HK-2 (cell line): ENCODE measurements around the gene TMEM176B.

ENCODE experiments used
- DNase-seq: peaks from one replicate; pipeline ENCODE4 v3.0.0-alpha.2; 2018; ENCODE audit not compliant: unreplicated experiment

The TMEM176B gene

DNA sequence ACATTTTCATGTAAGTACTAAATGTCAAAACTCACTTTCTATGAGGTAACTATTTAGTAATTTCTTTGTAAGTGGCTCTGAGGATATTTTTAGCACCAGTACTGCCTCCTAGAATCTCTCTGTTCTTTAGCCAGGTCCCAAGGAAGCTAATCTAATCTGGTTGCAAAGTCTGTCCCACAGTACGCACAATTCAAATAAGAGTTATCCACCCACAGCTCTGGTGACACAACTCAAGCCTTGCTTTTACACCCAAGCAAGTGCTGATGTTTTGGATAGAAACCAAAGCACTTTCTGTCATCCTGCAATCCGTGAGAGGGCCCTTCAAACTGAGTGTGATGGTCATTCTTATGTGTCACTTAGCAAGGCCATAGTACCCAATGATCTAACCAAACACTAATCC is 48.5 kb downstream of the TMEM176B start:
- DNase-seq, result no peak

DNA sequence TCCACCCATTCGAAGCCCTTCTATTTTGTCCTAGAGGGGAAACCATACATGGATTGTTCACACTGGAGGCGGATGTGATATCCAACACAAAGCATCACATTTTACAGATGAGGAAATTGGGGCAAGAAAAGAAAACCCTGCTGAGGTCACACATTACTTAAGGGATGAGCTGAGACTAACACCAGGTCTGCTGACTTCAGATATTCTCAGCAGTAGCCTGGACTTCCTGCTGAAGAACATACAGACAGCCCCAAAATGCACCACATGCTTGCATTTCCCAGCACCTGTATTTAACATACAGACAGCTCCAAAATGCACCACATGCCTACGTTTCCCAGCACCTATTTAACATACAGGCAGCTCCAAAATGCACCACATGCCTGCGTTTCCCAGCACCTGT is 51.8 kb downstream of the TMEM176B start:
- DNase-seq, result no peak

GRCh38 chr7:150746921-150747320 is 53.2 kb downstream of the TMEM176B start:
- DNase-seq, result no peak

DNA sequence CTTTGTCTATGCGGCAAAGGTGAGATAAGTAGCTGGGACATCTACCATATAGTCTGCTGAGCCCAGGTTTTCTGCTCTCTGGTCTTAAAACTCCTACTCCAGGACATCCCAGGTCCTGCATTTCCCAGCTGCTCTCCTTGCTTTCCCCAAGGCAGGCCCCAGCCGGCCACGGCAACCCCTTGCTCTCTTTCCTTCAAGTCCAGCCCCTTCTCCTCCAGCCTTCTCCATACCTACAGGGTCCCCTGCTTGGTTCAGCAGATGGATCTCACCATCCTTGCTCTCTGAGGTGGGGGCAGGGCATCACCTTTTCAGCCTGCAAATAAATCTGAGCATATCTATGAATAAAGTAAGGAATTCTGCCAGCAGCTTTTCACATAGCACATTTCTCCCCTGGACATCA is 54.3 kb downstream of the TMEM176B start:
- DNase-seq, result no peak

DNA sequence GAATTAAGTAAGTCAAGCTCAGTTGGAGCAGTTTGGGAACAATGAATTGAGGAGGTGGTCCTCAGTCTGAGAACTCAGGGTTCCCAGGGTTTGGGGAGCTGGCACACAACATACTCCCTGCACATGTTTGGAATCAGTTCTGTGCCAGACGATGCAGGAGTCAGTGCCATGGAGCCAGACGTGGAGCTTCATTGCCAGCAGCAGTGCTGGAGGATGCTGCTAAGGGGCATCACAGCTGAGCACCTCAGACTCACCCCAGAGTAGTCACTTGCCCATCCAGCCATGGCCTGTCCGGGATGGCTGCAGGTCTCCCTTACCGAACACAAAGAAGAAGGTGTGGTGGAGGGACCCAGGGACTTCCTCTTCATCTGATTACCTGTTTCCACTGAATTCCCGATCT is 55.1 kb downstream of the TMEM176B start:
- DNase-seq, result no peak

GRCh38 chr7:150744041-150744656 is 56.0 kb downstream of the TMEM176B start:
- no peak for DNase-seq

GRCh38 chr7:150742286-150742968 is 57.7 kb downstream of the TMEM176B start:
- DNase-seq, result no peak
